K562 (cell line): Measurements from ENCODE around the gene SIRT4. TPM values are rescaled to one million over a fixed set of nuclear protein-coding genes. Genes with fewer than 3 reads are reported as not detected.

Source experiments
- FOS ChIP-seq: IDR thresholded peaks from 3 replicates; pipeline ENCODE4 v1.6.1; 2011; ENCODE audit not compliant: insufficient read length; ENCODE audit errors: extremely low read depth
- FOSL1 ChIP-seq: fragments of 200-800 bp; sonication (Bioruptor generic); conservative IDR thresholded peaks from 2 replicates; pipeline ENCODE4 v1.6.1; 2016; ENCODE audit warnings: missing genetic modification characterization, missing compliant biosample characterization
- FOXK2 ChIP-seq, 2 experiments: fragments of 450-650 bp; IDR thresholded peaks in 1 of 2; conservative IDR thresholded peaks in 1 of 2; 2 replicates each; pipeline ENCODE4 v1.6.1; 2016; ENCODE audit warnings: low read depth in 2 of 2, mild to moderate bottlenecking in 1 of 2
- MYNN ChIP-seq, 2 experiments: sonication (generic); formaldehyde crosslinking in 1 of 2; IDR thresholded peaks; 2 replicates each; pipeline versions ENCODE4 v1.5.0 to v1.6.1; 2016 to 2020; ENCODE audit warnings: antibody characterized with exemption in 1 of 2, missing genetic modification reagents in 1 of 2
- NRF1 ChIP-seq, 2 experiments: fragments of 450-650 bp; IDR thresholded peaks in 1 of 2; conservative IDR thresholded peaks in 1 of 2; 2 replicates each; pipeline ENCODE4 v1.6.1; 2014; ENCODE audit warnings: mild to moderate bottlenecking in 2 of 2
- RB1 ChIP-seq: fragments of 450-650 bp; IDR thresholded peaks from 2 replicates; pipeline ENCODE4 v1.6.1; 2017; ENCODE audit warnings: low read depth, mild to moderate bottlenecking
- SMC3 ChIP-seq: conservative IDR thresholded peaks from 2 replicates; pipeline ENCODE4 v1.6.1; 2011; ENCODE audit warnings: low read depth, low read length, improper control_type of control experiment; ENCODE audit not compliant: insufficient read depth
- SRSF1 ChIP-seq: fragments of 200-400 bp; formaldehyde crosslinking; IDR thresholded peaks from 2 replicates; pipeline ENCODE4 v1.6.1; 2017; ENCODE audit warnings: mild to moderate bottlenecking, low read depth, low read length, moderate library complexity
- TCF3 ChIP-seq: sonication (generic); formaldehyde crosslinking; IDR thresholded peaks from 2 replicates; pipeline ENCODE4 v1.4.0; 2020; ENCODE audit warnings: mild to moderate bottlenecking, missing genetic modification reagents
- TFAP4 ChIP-seq: sonication (generic); formaldehyde crosslinking; IDR thresholded peaks from 2 replicates; pipeline ENCODE4 v1.8.0; 2022; ENCODE audit warnings: missing genetic modification reagents, mild to moderate bottlenecking, moderate library complexity, borderline replicate concordance
- TOE1 ChIP-seq, 2 experiments: fragments of 450-650 bp in 1 of 2; sonication (generic) in 1 of 2; formaldehyde crosslinking in 1 of 2; IDR thresholded peaks; 2 replicates each; pipeline versions ENCODE4 v1.7.1 to v1.8.0; 2016 to 2022; ENCODE audit warnings: borderline replicate concordance in 2 of 2, mild to moderate bottlenecking in 2 of 2, antibody characterized with exemption in 1 of 2, inconsistent platforms in 1 of 2, low read depth in 1 of 2, missing genetic modification reagents in 1 of 2, moderate library complexity in 1 of 2
- ZBTB43 ChIP-seq: sonication (generic); formaldehyde crosslinking; IDR thresholded peaks from 2 replicates; pipeline ENCODE4 v1.8.0; 2023; ENCODE audit warnings: mild to moderate bottlenecking, missing genetic modification reagents
- ZNF140 ChIP-seq: fragments of 250-450 bp; sonication (Bioruptor Pico); IDR thresholded peaks from 2 replicates; pipeline ENCODE4 v1.8.0; 2021; ENCODE audit warnings: moderate library complexity, mild to moderate bottlenecking, inconsistent platforms
- ZNF511 ChIP-seq: sonication (generic); formaldehyde crosslinking; IDR thresholded peaks from 2 replicates; pipeline ENCODE4 v1.8.0; 2022; ENCODE audit warnings: mild to moderate bottlenecking, missing genetic modification reagents
- ZNF695 ChIP-seq: fragments of 450-650 bp; formaldehyde crosslinking; IDR thresholded peaks from 2 replicates; pipeline ENCODE4 v1.4.0; 2020; ENCODE audit warnings: mild to moderate bottlenecking, moderate library complexity
- polyA plus RNA-seq, 8 experiments: library from polyadenylated mRNA; depleted of rRNA in 4 of 8; stranded (reverse) in 5 of 8; unstranded in 3 of 8; fragments of >200 nt; fragmentation: Nextera tagmentation in 2 of 8; fragmentation: Illumina TruSeq in 1 of 8; extraction: Ambion mirVana in 2 of 8; extraction: Trizol in 1 of 8; gene quantifications; 2 replicates each; pipeline versions ENCODE4 v1.2.1 to v1.2.3, GENCODE V29; 2011 to 2014; ENCODE audit warnings: inconsistent platforms in 1 of 8, missing spikeins in 1 of 8
- total RNA-seq, 7 experiments: library from RNA; depleted of rRNA in 6 of 7; stranded (reverse); fragments of >200 nt in 6 of 7; fragmentation: Illumina TruSeq in 2 of 7; extraction: Trizol in 2 of 7; gene quantifications; 2 replicates each; pipeline versions ENCODE4 v1.2.1 to v1.2.3, GENCODE V29; 2011 to 2021; ENCODE audit warnings: low replicate concordance in 1 of 7
- TF ChIP-seq, protein P1 (sequence below): fragments of 450-650 bp; formaldehyde crosslinking; IDR thresholded peaks from 2 replicates; pipeline ENCODE4 v1.4.0; 2020; ENCODE audit warnings: mild to moderate bottlenecking, moderate library complexity
- TF ChIP-seq, protein P2 (sequence below), 2 experiments: fragments of 450-650 bp in 1 of 2; sonication (generic) in 1 of 2; formaldehyde crosslinking in 1 of 2; IDR thresholded peaks in 1 of 2; conservative IDR thresholded peaks in 1 of 2; 2 replicates each; pipeline versions ENCODE4 v1.6.1 to v1.8.1; 2016 to 2023; ENCODE audit warnings: mild to moderate bottlenecking in 2 of 2, moderate library complexity in 2 of 2, inconsistent platforms in 1 of 2, missing genetic modification reagents in 1 of 2
- TF ChIP-seq, protein P3 (sequence below): sonication (generic); formaldehyde crosslinking; IDR thresholded peaks from 2 replicates; pipeline ENCODE4 v1.8.0; 2022; ENCODE audit warnings: missing genetic modification reagents, mild to moderate bottlenecking, borderline replicate concordance

The SIRT4 gene
- total and polyA plus RNA-seq, 9 of the 15 experiments (the other 6 are each of a cell fraction or from before 2014, with no cell fraction given): 0.86 to 5.2 (median 2.4) TPM

DNA sequence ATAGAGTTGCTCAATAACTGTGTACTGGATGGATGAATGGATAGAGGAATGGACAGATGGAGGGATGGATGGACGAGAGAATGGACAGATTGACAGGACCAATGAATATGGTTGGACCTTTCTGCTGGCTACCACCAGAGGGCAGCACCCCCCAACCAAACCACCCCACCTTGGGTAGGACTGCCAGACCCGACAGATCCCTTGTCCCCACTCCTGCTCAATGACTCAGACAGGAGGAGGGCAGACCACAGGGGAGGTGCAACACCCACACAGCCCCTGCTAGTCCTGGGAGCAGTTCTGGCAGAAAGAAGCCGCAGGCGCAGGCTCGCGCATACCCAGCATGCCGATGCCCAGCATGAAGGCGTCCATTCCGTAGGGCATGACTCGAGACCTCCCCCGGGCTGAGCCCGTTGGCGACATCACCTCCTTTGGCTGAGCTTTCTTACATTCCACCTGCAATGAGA is 54.5 kb downstream of the SIRT4 start (continued):
- TF ChIP-seq SRSF1 (no peak), FOSL1 (peak; percentile 80), FOXK2 (conservative IDR thresholded peaks at IDR 0.05 in 1 of 2, IDR thresholded peaks at IDR 0.05 in 1 of 2; ENCODE audit: low read depth in 2 of 2) (0 out of 4 replicates have a peak, but pooled peaks of 1 of the 2 experiments have one; percentile 30), MYNN (IDR thresholded peaks at IDR 0.05) (peak; percentile 26; the same call in 1 of the 2 replicates), MYNN (CRISPR knock-in tag; IDR thresholded peaks at IDR 0.05) (no peak), FOS (peak; percentile 5), ZNF695 (no peak), ZNF511 (CRISPR knock-in tag) (peak; percentile 83; the same call in 1 of the 2 replicates), TFAP4 (CRISPR knock-in tag) (peak; percentile 72; the same call in 1 of the 2 replicates), NRF1 (conservative IDR thresholded peaks at IDR 0.05 in 1 of 2, IDR thresholded peaks at IDR 0.05 in 1 of 2) (peak; percentile 74 to 79), SMC3 (peak; percentile 97), ZBTB43 (CRISPR knock-in tag) (no peak), RB1 (peak; percentile 67; the same call in 1 of the 2 replicates), TCF3 (CRISPR knock-in tag) (0 out of 2 replicates have a peak, but pooled peaks have one; percentile 35), TOE1 (IDR thresholded peaks at IDR 0.05; ENCODE audit: borderline replicate concordance) (peak; percentile 36; the same call in 1 of the 2 replicates), TOE1 (CRISPR knock-in tag; IDR thresholded peaks at IDR 0.05; ENCODE audit: borderline replicate concordance, low read depth) (no peak), ZNF140 (CRISPR knock-in tag) (no peak)
- TF ChIP-seq, protein P1, sequence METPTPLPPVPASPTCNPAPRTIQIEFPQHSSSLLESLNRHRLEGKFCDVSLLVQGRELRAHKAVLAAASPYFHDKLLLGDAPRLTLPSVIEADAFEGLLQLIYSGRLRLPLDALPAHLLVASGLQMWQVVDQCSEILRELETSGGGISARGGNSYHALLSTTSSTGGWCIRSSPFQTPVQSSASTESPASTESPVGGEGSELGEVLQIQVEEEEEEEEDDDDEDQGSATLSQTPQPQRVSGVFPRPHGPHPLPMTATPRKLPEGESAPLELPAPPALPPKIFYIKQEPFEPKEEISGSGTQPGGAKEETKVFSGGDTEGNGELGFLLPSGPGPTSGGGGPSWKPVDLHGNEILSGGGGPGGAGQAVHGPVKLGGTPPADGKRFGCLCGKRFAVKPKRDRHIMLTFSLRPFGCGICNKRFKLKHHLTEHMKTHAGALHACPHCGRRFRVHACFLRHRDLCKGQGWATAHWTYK (CRISPR knock-in tag): 0 out of 2 replicates have a peak, but pooled peaks have one; percentile 57
- TF ChIP-seq, protein P2, sequence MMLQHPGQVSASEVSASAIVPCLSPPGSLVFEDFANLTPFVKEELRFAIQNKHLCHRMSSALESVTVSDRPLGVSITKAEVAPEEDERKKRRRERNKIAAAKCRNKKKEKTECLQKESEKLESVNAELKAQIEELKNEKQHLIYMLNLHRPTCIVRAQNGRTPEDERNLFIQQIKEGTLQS (IDR thresholded peaks at IDR 0.05): peak; percentile 82
- TF ChIP-seq, protein P2 (CRISPR knock-in tag; conservative IDR thresholded peaks at IDR 0.05): 0 out of 2 replicates have a peak, but pooled peaks have one; percentile 27
- TF ChIP-seq, protein P3, sequence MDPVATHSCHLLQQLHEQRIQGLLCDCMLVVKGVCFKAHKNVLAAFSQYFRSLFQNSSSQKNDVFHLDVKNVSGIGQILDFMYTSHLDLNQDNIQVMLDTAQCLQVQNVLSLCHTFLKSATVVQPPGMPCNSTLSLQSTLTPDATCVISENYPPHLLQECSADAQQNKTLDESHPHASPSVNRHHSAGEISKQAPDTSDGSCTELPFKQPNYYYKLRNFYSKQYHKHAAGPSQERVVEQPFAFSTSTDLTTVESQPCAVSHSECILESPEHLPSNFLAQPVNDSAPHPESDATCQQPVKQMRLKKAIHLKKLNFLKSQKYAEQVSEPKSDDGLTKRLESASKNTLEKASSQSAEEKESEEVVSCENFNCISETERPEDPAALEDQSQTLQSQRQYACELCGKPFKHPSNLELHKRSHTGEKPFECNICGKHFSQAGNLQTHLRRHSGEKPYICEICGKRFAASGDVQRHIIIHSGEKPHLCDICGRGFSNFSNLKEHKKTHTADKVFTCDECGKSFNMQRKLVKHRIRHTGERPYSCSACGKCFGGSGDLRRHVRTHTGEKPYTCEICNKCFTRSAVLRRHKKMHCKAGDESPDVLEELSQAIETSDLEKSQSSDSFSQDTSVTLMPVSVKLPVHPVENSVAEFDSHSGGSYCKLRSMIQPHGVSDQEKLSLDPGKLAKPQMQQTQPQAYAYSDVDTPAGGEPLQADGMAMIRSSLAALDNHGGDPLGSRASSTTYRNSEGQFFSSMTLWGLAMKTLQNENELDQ (CRISPR knock-in tag): no peak
